HepG2 (cell line): ENCODE measurements around the gene LAMC3. TPM values are rescaled to one million over a fixed set of nuclear protein-coding genes. Genes with fewer than 3 reads are reported as not detected.

Source experiments
- ATAC-seq: fragments of 200-7000 bp; cut with Tn5 transposase; 3 replicates; pipeline ENCODE4 v1.9.1; 2020; ENCODE audit warnings: mild to moderate bottlenecking, moderate library complexity
- BruUV-seq: library from RNA; stranded (reverse); fragments of 400-500 nt; replicated peaks from 2 replicates; lab custom pipeline; 2021; lab: Mats Ljungman, UMichigan
- CTCF ChIA-PET: fragments of 300-600 bp; formaldehyde crosslinking; extraction: SDS; loops from one replicate; lab custom pipeline; 2021; ENCODE audit warnings: low total read pairs, inconsistent platforms, low intra/inter-chr PET ratio; lab: Yijun Ruan, JAX
- POLR2A ChIA-PET: fragments of 350-600 bp; sonication (Branson Sonifier 250); formaldehyde crosslinking; loops from one replicate; lab custom pipeline; 2020; ENCODE audit warnings: antibody characterized with exemption, inconsistent platforms; lab: Yijun Ruan, JAX
- DNase-seq: peaks from one replicate; pipeline ENCODE4 v3.0.0-alpha.2; 2015; ENCODE audit warnings: low spot score
- FAIRE-seq: peaks from 3 replicates; lab custom pipeline; 2011; peaks lifted over from hg19 to GRCh38; lab: Jason Lieb, UNC
- H2AFZ ChIP-seq: one replicate; pipeline ENCODE4 v1.6.1; 2011; ENCODE audit warnings: low read length, inconsistent platforms
- H3K27ac ChIP-seq: fragments of 300-600 bp; 3 replicates; pipeline ENCODE4 v1.8.0; 2011; ENCODE audit warnings: mixed run types, mild to moderate bottlenecking, mixed read lengths, low read length, inconsistent platforms; ENCODE audit not compliant: insufficient read depth; ENCODE audit errors: extremely low read length
- H3K27me3 ChIP-seq, 2 experiments: fragments of 200-600 bp in 1 of 2; 2 replicates in 1 of 2; 3 replicates in 1 of 2; pipeline versions ENCODE4 v1.6.0 to v1.8.0; 2011; ENCODE audit warnings: low read length in 2 of 2, mild to moderate bottlenecking in 2 of 2, moderate library complexity in 2 of 2, inconsistent platforms in 1 of 2; ENCODE audit not compliant: insufficient read depth in 2 of 2, control insufficient read depth in 1 of 2
- H3K36me3 ChIP-seq, 2 experiments: fragments of 200-600 bp in 1 of 2; replicated peaks in 1 of 2; 2 replicates in 1 of 2; 3 replicates in 1 of 2; pipeline versions ENCODE4 v1.5.1 to v1.8.0; 2011; ENCODE audit warnings: low read length in 2 of 2, inconsistent platforms in 1 of 2; ENCODE audit not compliant: insufficient read depth in 2 of 2, control insufficient read depth in 1 of 2
- H3K4me1 ChIP-seq: 2 replicates; pipeline ENCODE4 v1.5.1; 2012; ENCODE audit warnings: low read length, inconsistent platforms; ENCODE audit not compliant: insufficient read depth
- H3K4me2 ChIP-seq: 2 replicates; pipeline ENCODE4 v1.6.0; 2011; ENCODE audit warnings: low read depth, low read length, inconsistent platforms
- H3K4me3 ChIP-seq, 3 experiments: fragments of 200-600 bp in 1 of 3; sonication (generic), shearing (Covaris generic) in 1 of 3; replicated peaks in 1 of 3; 2 replicates each; pipeline ENCODE4 v1.5.1; 2011 to 2016; ENCODE audit warnings: low read length in 3 of 3, inconsistent platforms in 2 of 3, low read depth in 2 of 3, mild to moderate bottlenecking in 2 of 3, control low read depth in 1 of 3, mixed read lengths in 1 of 3; ENCODE audit not compliant: insufficient read depth in 1 of 3
- H3K79me2 ChIP-seq: one replicate; pipeline ENCODE4 v1.6.1; 2011; ENCODE audit warnings: low read length, inconsistent platforms; ENCODE audit not compliant: insufficient read depth
- H3K9ac ChIP-seq: 2 replicates; pipeline ENCODE4 v1.6.0; 2011; ENCODE audit warnings: mild to moderate bottlenecking, low read depth, low read length, inconsistent platforms; ENCODE audit not compliant: insufficient read depth
- H3K9me3 ChIP-seq: 2 replicates; pipeline ENCODE4 v1.5.1; 2012; ENCODE audit warnings: mild to moderate bottlenecking, low read length
- H4K20me1 ChIP-seq: 2 replicates; pipeline ENCODE4 v1.6.0; 2011; ENCODE audit warnings: inconsistent platforms, mild to moderate bottlenecking, low read length, moderate library complexity; ENCODE audit not compliant: insufficient read depth
- FOXK1 ChIP-seq: sonication (generic); formaldehyde crosslinking; IDR thresholded peaks from 2 replicates; pipeline ENCODE4 v1.4.0; 2020; ENCODE audit warnings: low read depth, missing genetic modification reagents, borderline replicate concordance
- FOXP1 ChIP-seq, 2 experiments: fragments of 450-650 bp in 1 of 2; IDR thresholded peaks; 2 replicates each; pipeline ENCODE4 v1.6.1; 2017 to 2018; ENCODE audit warnings: antibody characterized with exemption in 1 of 2
- GATA4 ChIP-seq: sonication (generic); IDR thresholded peaks from 2 replicates; pipeline ENCODE4 v1.6.1; 2016; ENCODE audit warnings: antibody characterized with exemption, low read depth, borderline replicate concordance
- NR2F1 ChIP-seq, 2 experiments: fragments of 450-650 bp in 1 of 2; formaldehyde crosslinking in 1 of 2; IDR thresholded peaks; 2 replicates each; pipeline versions ENCODE4 v1.5.0 to v1.6.1; 2016 to 2020; ENCODE audit warnings: mild to moderate bottlenecking in 1 of 2, missing compliant biosample characterization in 1 of 2, missing genetic modification reagents in 1 of 2, moderate library complexity in 1 of 2
- RARG ChIP-seq: sonication (generic); formaldehyde crosslinking; IDR thresholded peaks from 2 replicates; pipeline ENCODE4 v1.4.0; 2020; ENCODE audit warnings: low read depth, mild to moderate bottlenecking, missing genetic modification reagents
- ZNF407 ChIP-seq: sonication (generic); formaldehyde crosslinking; IDR thresholded peaks from one replicate; pipeline ENCODE4 v1.5.1; 2020; ENCODE audit warnings: mild to moderate bottlenecking, missing genetic modification reagents; ENCODE audit errors: not compliant biosample characterization
- ZSCAN30 ChIP-seq: sonication (generic); formaldehyde crosslinking; IDR thresholded peaks from 2 replicates; pipeline ENCODE4 v1.5.0; 2020; ENCODE audit warnings: mild to moderate bottlenecking, missing genetic modification reagents
- WGBS: methylation state at CpG from one replicate; pipeline ENCODE4 v1.1.6; 2017; ENCODE audit warnings: low lambda C conversion rate; 5-methylcytosine and 5-hydroxymethylcytosine counted together
- in situ Hi-C: cut with HindIII; loops from 2 replicates; pipeline ENCODE4 v1.10.0; 2017; ENCODE audit warnings: low pct_unique_long_range_greater_than_20kb; ENCODE audit not compliant: extremely low pct_ligation_motif_present
- intact Hi-C: fragments of 100-400 bp; cut with micrococcal nuclease; formaldehyde crosslinking; loops from one replicate; pipeline ENCODE4 v1.10.0; 2022; ENCODE audit not compliant: unreplicated experiment
- polyA plus RNA-seq, 8 experiments: library from polyadenylated mRNA; depleted of rRNA in 3 of 8; stranded (reverse) in 7 of 8; unstranded in 1 of 8; fragments of >200 nt; fragmentation: Illumina TruSeq in 4 of 8; extraction: Trizol in 4 of 8; gene quantifications; 2 replicates each; pipeline versions ENCODE4 v1.2.1 to v1.2.3, GENCODE V29; 2011 to 2016; ENCODE audit warnings: low read depth in 4 of 8, missing spikeins in 1 of 8, mixed read lengths in 1 of 8; ENCODE audit not compliant: insufficient read depth in 1 of 8
- total RNA-seq, 5 experiments: library from RNA; depleted of rRNA; stranded (reverse); fragments of >200 nt; fragmentation: Illumina TruSeq; extraction: Trizol; gene quantifications; 2 replicates each; pipeline ENCODE4 v1.2.3, GENCODE V29; 2016; ENCODE audit warnings: low read depth in 1 of 5
- TF ChIP-seq, protein P1 (sequence below), 2 experiments: sonication (generic) in 1 of 2; formaldehyde crosslinking in 1 of 2; IDR thresholded peaks; 2 replicates each; pipeline versions ENCODE4 v1.5.1 to v1.6.1; 2011 to 2020; ENCODE audit warnings: borderline replicate concordance in 1 of 2, low read depth in 1 of 2, low read length in 1 of 2, mild to moderate bottlenecking in 1 of 2, missing genetic modification reagents in 1 of 2, moderate library complexity in 1 of 2

The LAMC3 gene
- total and polyA plus RNA-seq, 2 of the 13 experiments (the other 11 are each of a cell fraction or from before 2014, with no cell fraction given) = 0.07 to 0.57 TPM

DNA sequence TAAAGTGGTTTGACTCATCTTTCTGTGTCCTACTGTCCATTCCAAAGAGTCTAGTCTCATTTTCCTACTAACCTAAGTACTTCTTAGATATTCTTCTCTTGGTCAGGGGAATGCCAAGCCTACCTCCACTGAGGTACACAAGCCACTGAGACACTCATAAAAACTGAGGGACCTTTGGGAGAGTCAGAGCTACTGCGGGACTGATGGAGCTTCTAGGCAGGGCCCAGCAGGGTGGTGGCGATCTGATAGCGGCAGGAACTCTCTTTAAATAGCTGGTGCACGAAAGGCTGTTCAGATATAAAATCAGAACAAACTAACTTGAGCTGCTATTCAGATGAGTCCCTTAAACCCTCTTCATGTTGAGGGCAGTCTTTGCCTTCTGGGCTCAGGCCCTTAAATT lies 131.1 kb downstream of the LAMC3 start:
- no peaks in the 10 kb centered on the region for H3K9me3 ChIP-seq
- CTCF ChIA-PET = no interaction called here
- DNase-seq (no peak), FAIRE-seq (no peak), ATAC-seq (no peak)
- no peaks in the 10 kb centered on the region for H3K4me1 ChIP-seq
- no peaks in the 10 kb centered on the region for H4K20me1 ChIP-seq
- no peak overlapping the region for H3K9ac ChIP-seq
- 98% methylated on average over 4 of the region's 4 CpGs for WGBS
- no peak overlapping the region for H3K4me3 ChIP-seq
- POLR2A ChIA-PET = no interaction called here
- in situ Hi-C loops (no loop called here), intact Hi-C loops (no loop called here)
- no peak overlapping the region for H2AFZ ChIP-seq
- H3K27me3 ChIP-seq = no peaks in the 10 kb centered on the region
- H3K79me2 ChIP-seq = no peaks in the 10 kb centered on the region
- BruUV-seq = no TSS peak
- no peak overlapping the region for H3K27ac ChIP-seq
- peaks cover 24 to 96% of the 10 kb centered on the region in 2 experiments for H3K36me3 ChIP-seq
- no peak overlapping the region for H3K4me2 ChIP-seq
- no peak for TF ChIP-seq ZSCAN30 (CRISPR knock-in tag)
- no peak for TF ChIP-seq FOXP1 (IDR thresholded peaks at IDR 0.05)
- no peak for TF ChIP-seq FOXP1 (CRISPR knock-in tag; IDR thresholded peaks at IDR 0.05)
- no peak for TF ChIP-seq FOXK1 (CRISPR knock-in tag)
- no peak for TF ChIP-seq ZNF407 (CRISPR knock-in tag)
- TF ChIP-seq RARG = no peak
- TF ChIP-seq, protein P1, sequence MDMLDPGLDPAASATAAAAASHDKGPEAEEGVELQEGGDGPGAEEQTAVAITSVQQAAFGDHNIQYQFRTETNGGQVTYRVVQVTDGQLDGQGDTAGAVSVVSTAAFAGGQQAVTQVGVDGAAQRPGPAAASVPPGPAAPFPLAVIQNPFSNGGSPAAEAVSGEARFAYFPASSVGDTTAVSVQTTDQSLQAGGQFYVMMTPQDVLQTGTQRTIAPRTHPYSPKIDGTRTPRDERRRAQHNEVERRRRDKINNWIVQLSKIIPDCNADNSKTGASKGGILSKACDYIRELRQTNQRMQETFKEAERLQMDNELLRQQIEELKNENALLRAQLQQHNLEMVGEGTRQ (IDR thresholded peaks at IDR 0.05; ENCODE audit: low read depth, low read length) = no peak
- TF ChIP-seq, protein P1 (CRISPR knock-in tag; IDR thresholded peaks at IDR 0.05; ENCODE audit: borderline replicate concordance) = no peak
- TF ChIP-seq NR2F1 (CRISPR knock-in tag; IDR thresholded peaks at IDR 0.05) = no peak
- TF ChIP-seq GATA4 = no peak
